Esophagus muscularis mucosa (tissue), 4 donors: ENCODE results near the gene TIMP1.

Source experiments
- EP300 ChIP-seq: sonication (generic); formaldehyde crosslinking; IDR thresholded peaks from one replicate; pipeline ENCODE4 v1.6.1; 2017; ENCODE audit warnings: antibody characterized with exemption
- POLR2A ChIP-seq: fragments of 450-650 bp; IDR thresholded peaks from one replicate; pipeline ENCODE4 v1.6.1; 2017; ENCODE audit warnings: antibody characterized with exemption, moderate library complexity, mild to moderate bottlenecking, low read depth
- TF ChIP-seq, protein P1 (sequence below), 3 experiments: fragments of 200-600 bp in 2 of 3; fragments of 450-650 bp in 1 of 3; sonication (generic) in 2 of 3; IDR thresholded peaks; one replicate each; pipeline ENCODE4 v1.5.1; 2017 to 2019; ENCODE audit warnings: antibody characterized with exemption in 3 of 3, mild to moderate bottlenecking in 2 of 3, moderate library complexity in 1 of 3

- TF ChIP-seq, protein P1, sequence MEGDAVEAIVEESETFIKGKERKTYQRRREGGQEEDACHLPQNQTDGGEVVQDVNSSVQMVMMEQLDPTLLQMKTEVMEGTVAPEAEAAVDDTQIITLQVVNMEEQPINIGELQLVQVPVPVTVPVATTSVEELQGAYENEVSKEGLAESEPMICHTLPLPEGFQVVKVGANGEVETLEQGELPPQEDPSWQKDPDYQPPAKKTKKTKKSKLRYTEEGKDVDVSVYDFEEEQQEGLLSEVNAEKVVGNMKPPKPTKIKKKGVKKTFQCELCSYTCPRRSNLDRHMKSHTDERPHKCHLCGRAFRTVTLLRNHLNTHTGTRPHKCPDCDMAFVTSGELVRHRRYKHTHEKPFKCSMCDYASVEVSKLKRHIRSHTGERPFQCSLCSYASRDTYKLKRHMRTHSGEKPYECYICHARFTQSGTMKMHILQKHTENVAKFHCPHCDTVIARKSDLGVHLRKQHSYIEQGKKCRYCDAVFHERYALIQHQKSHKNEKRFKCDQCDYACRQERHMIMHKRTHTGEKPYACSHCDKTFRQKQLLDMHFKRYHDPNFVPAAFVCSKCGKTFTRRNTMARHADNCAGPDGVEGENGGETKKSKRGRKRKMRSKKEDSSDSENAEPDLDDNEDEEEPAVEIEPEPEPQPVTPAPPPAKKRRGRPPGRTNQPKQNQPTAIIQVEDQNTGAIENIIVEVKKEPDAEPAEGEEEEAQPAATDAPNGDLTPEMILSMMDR (IDR thresholded peaks at IDR 0.05): no peak
- no peak for TF ChIP-seq POLR2A
- no peak for TF ChIP-seq EP300
Observed at GRCh38 chrX:47573341-47574075, 8.7 kb upstream of the TIMP1 start.
